SK-N-SH (cell line): ENCODE measurements around the gene CTPS1. TPM values are rescaled to one million over a fixed set of nuclear protein-coding genes. Genes with fewer than 3 reads are reported as not detected.

Source experiments
- CTCF ChIA-PET: fragments of 300-600, 350-600 bp; formaldehyde crosslinking; extraction: SDS; loops from one replicate; lab custom pipeline; 2021; lab: Yijun Ruan, JAX
- POLR2A ChIA-PET: fragments of 350-600 bp; sonication (Branson Sonifier 250); formaldehyde crosslinking; extraction: SDS; loops from one replicate; lab custom pipeline; 2020; ENCODE audit warnings: antibody characterized with exemption, inconsistent platforms; lab: Yijun Ruan, JAX
- DNase-seq: peaks from one replicate; pipeline ENCODE4 v3.0.0; 2012
- H2AFZ ChIP-seq: fragments of 200-600 bp; sonication (generic); 2 replicates; pipeline ENCODE4 v1.8.1; 2016; ENCODE audit warnings: antibody characterized with exemption, mild to moderate bottlenecking, low read depth
- H3F3A ChIP-seq: fragments of 200-600 bp; sonication (generic); replicated peaks from 2 replicates; pipeline ENCODE3; 2016; ENCODE audit warnings: antibody characterized with exemption, mild to moderate bottlenecking; ENCODE audit not compliant: insufficient read depth
- H3K27ac ChIP-seq, 2 experiments: fragments of 200-500 bp in 1 of 2; fragments of 200-600 bp in 1 of 2; sonication (Bioruptor generic) in 1 of 2; sonication (generic), shearing (Covaris generic) in 1 of 2; 2 replicates each; pipeline versions ENCODE4 v1.5.1 to v1.6.1; 2014 to 2016; ENCODE audit warnings: low read depth in 2 of 2, inconsistent platforms in 1 of 2, low read length in 1 of 2, mild to moderate bottlenecking in 1 of 2, mixed read lengths in 1 of 2
- H3K27me3 ChIP-seq: fragments of 200-600 bp; sonication (generic), shearing (Covaris generic); 2 replicates; pipeline ENCODE4 v1.6.1; 2016; ENCODE audit warnings: mixed run types; ENCODE audit not compliant: insufficient read depth
- H3K36me3 ChIP-seq, 2 experiments: fragments of 200-500 bp in 1 of 2; fragments of 200-600 bp in 1 of 2; sonication (Bioruptor generic) in 1 of 2; sonication (generic) in 1 of 2; replicated peaks in 1 of 2; 2 replicates each; pipeline versions ENCODE3 to v1.5.1; 2014 to 2016; ENCODE audit warnings: low read length in 1 of 2, mild to moderate bottlenecking in 1 of 2; ENCODE audit not compliant: insufficient read depth in 2 of 2, control insufficient read depth in 1 of 2
- H3K4me1 ChIP-seq, 2 experiments: fragments of 200-500 bp in 1 of 2; fragments of 200-600 bp in 1 of 2; sonication (Bioruptor generic) in 1 of 2; sonication (generic), shearing (Covaris generic) in 1 of 2; 2 replicates each; pipeline versions ENCODE4 v1.5.1 to v1.6.1; 2014 to 2016; ENCODE audit warnings: low read depth in 1 of 2, low read length in 1 of 2, mixed run types in 1 of 2; ENCODE audit not compliant: insufficient read depth in 2 of 2, control insufficient read depth in 1 of 2
- H3K4me2 ChIP-seq: fragments of 200-600 bp; sonication (generic), shearing (Covaris generic); 2 replicates; pipeline ENCODE4 v1.6.1; 2017; ENCODE audit warnings: mixed run types
- H3K4me3 ChIP-seq, 2 experiments: fragments of 200-500 bp in 1 of 2; fragments of 200-600 bp in 1 of 2; sonication (Bioruptor generic) in 1 of 2; sonication (generic), shearing (Covaris generic) in 1 of 2; 2 replicates each; pipeline versions ENCODE4 v1.5.1 to v1.8.1; 2014 to 2016; ENCODE audit warnings: low read depth in 2 of 2, inconsistent platforms in 1 of 2, low read length in 1 of 2, mild to moderate bottlenecking in 1 of 2, mixed read lengths in 1 of 2, moderate library complexity in 1 of 2
- H3K79me2 ChIP-seq: fragments of 200-600 bp; sonication (generic); 2 replicates; pipeline ENCODE4 v1.8.1; 2017; ENCODE audit warnings: mild to moderate bottlenecking; ENCODE audit not compliant: insufficient read depth
- H3K9ac ChIP-seq: fragments of 200-600 bp; sonication (generic); 2 replicates; pipeline ENCODE4 v1.6.1; 2017; ENCODE audit warnings: mixed run types
- H3K9me2 ChIP-seq: fragments of 200-600 bp; sonication (generic); 2 replicates; pipeline ENCODE4 v1.6.1; 2017; ENCODE audit warnings: mixed run types
- H3K9me3 ChIP-seq: fragments of 200-600 bp; sonication (generic); 2 replicates; pipeline ENCODE4 v1.6.1; 2017; ENCODE audit warnings: mixed run types, mild to moderate bottlenecking, moderate library complexity
- H4K20me1 ChIP-seq: fragments of 200-600 bp; sonication (generic); 2 replicates; pipeline ENCODE4 v1.6.1; 2017; ENCODE audit warnings: mild to moderate bottlenecking, mixed run types; ENCODE audit not compliant: insufficient read depth
- CHD2 ChIP-seq: fragments of 150-350 bp; IDR thresholded peaks from 2 replicates; pipeline ENCODE4 v1.6.1; 2018; ENCODE audit warnings: low read length; ENCODE audit not compliant: partially characterized antibody
- EP300 ChIP-seq, 2 experiments: IDR thresholded peaks; 2 replicates each; pipeline versions ENCODE4 v1.4.0 to v1.6.1; 2012; ENCODE audit warnings: borderline replicate concordance in 1 of 2, low read depth in 1 of 2, low read length in 1 of 2
- FOXJ3 ChIP-seq: sonication (generic); formaldehyde crosslinking; IDR thresholded peaks from 2 replicates; pipeline ENCODE4 v1.5.1; 2020; ENCODE audit warnings: mild to moderate bottlenecking, missing genetic modification reagents
- FOXM1 ChIP-seq: IDR thresholded peaks from 2 replicates; pipeline ENCODE4 v1.4.0; 2012; ENCODE audit warnings: low read depth, mild to moderate bottlenecking
- GABPA ChIP-seq: IDR thresholded peaks from 2 replicates; pipeline ENCODE4 v1.4.0; 2012; ENCODE audit warnings: low read depth, mild to moderate bottlenecking
- MAX ChIP-seq: IDR thresholded peaks from 2 replicates; pipeline ENCODE4 v1.4.0; 2012; ENCODE audit warnings: low read depth
- MEF2A ChIP-seq: IDR thresholded peaks from 2 replicates; pipeline ENCODE4 v1.4.0; 2012; ENCODE audit warnings: low read depth, borderline replicate concordance
- NRF1 ChIP-seq: IDR thresholded peaks from 2 replicates; pipeline ENCODE4 v1.6.1; 2012; ENCODE audit warnings: low read depth, mild to moderate bottlenecking, low read length
- REST ChIP-seq: IDR thresholded peaks from 2 replicates; pipeline ENCODE4 v1.6.1; 2012; ENCODE audit warnings: mild to moderate bottlenecking, low read depth, low read length, moderate library complexity
- RFX5 ChIP-seq: IDR thresholded peaks from 2 replicates; pipeline ENCODE4 v1.6.1; 2012; ENCODE audit warnings: mild to moderate bottlenecking, improper control_type of control experiment, low read length
- TAF1 ChIP-seq: IDR thresholded peaks from 2 replicates; pipeline ENCODE4 v1.6.1; 2012; ENCODE audit warnings: low read depth, mild to moderate bottlenecking, low read length, moderate library complexity, borderline replicate concordance
- TCF12 ChIP-seq: IDR thresholded peaks from 2 replicates; pipeline ENCODE4 v1.4.0; 2012
- USF2 ChIP-seq: fragments of 150-350 bp; IDR thresholded peaks from 2 replicates; pipeline ENCODE4 v1.6.1; 2017; ENCODE audit warnings: antibody characterized with exemption, low read length, low read depth, borderline replicate concordance
- YY1 ChIP-seq: IDR thresholded peaks from 2 replicates; pipeline ENCODE4 v1.4.0; 2012; ENCODE audit warnings: low read depth, mild to moderate bottlenecking
- WGBS: methylation state at CpG from one replicate; pipeline ENCODE4 v1.1.6; 2017; ENCODE audit warnings: low lambda C conversion rate; 5-methylcytosine and 5-hydroxymethylcytosine counted together
- polyA plus RNA-seq, 3 experiments: library from polyadenylated mRNA; depleted of rRNA; stranded (reverse); fragments of >200 nt; gene quantifications; 2 replicates each; pipeline ENCODE4 v1.2.3, GENCODE V29; 2012
- TF ChIP-seq, protein P1 (sequence below): fragments of 150-350 bp; IDR thresholded peaks from 2 replicates; pipeline ENCODE4 v1.6.1; 2016; ENCODE audit warnings: mild to moderate bottlenecking, low read depth, low read length

CTPS1 gene
- polyA plus RNA-seq, 1 of the 3 experiments (the other 2 are of a cell fraction) = 34.5 TPM

DNA sequence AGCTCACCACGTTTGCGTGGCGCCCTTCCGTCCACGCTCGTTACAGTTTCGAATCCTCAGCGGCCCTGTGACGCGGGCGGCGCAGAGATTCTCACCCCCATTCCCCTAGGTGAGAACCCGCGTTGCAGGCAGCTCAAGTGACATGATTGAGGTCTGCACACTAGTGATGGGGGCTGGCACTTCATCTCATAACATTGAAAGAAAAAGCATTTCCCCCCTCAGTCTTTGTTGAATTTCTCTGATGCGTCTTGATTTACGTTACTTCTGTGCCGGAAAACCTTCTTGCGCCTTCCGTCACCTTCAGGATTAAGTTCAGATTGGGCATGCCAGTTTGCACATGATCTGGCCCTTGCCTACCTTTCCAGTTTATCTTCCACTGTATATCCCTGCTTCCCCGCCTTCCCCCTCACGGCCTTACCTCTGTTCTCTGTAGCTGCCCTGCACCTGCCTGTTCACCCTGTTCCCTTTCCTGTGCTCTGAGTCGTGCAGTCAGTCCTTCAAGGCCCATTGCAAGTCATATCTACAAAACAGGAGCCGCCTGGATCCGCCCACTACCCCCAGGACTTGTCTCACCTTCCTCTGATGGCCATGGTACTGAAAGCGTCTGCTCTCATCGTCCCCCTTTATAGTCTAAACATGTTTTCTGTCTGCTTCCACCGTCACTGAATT lies 1.1 kb downstream of the CTPS1 start:
- peaks cover 23 to 36% of the 10 kb centered on the region in 2 experiments for H3K4me1 ChIP-seq
- H3K27me3 ChIP-seq = no peaks in the 10 kb centered on the region
- H3F3A ChIP-seq = peaks cover 44% of the 10 kb centered on the region
- peaks cover 56% of the 10 kb centered on the region for H3K79me2 ChIP-seq
- TF ChIP-seq REST (0 out of 2 replicates have a peak, but pooled peaks have one; percentile 19), USF2 (no peak), TAF1 (0 out of 2 replicates have a peak, but pooled peaks have one; percentile 6)
- TF ChIP-seq, protein P1, sequence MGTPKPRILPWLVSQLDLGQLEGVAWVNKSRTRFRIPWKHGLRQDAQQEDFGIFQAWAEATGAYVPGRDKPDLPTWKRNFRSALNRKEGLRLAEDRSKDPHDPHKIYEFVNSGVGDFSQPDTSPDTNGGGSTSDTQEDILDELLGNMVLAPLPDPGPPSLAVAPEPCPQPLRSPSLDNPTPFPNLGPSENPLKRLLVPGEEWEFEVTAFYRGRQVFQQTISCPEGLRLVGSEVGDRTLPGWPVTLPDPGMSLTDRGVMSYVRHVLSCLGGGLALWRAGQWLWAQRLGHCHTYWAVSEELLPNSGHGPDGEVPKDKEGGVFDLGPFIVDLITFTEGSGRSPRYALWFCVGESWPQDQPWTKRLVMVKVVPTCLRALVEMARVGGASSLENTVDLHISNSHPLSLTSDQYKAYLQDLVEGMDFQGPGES = no peak
- POLR2A ChIA-PET = interaction anchor here (1.4 to 2.3 kb wide), 2 partner anchors 23 to 289 kb away, joined by 3 to 14 read pairs; partner anchors contain the start of gene NFYC
- no peak overlapping the region for H2AFZ ChIP-seq
- H3K36me3 ChIP-seq = peaks cover 21% of the 10 kb centered on the region in 2 experiments
- no peaks in the 10 kb centered on the region for H3K9me3 ChIP-seq
- H3K9me2 ChIP-seq = no peaks in the 10 kb centered on the region
- H4K20me1 ChIP-seq = peaks cover 42% of the 10 kb centered on the region
- peak overlapping the region; percentile 73 to 74 for H3K4me3 ChIP-seq
- peak overlapping the region; percentile 87 to 94 for H3K27ac ChIP-seq
- peak overlapping the region; percentile 87 for H3K9ac ChIP-seq
- H3K4me2 ChIP-seq = peak overlapping the region; percentile 94
- 6% methylated on average over 23 of the region's 27 CpGs for WGBS
- CTCF ChIA-PET = interaction anchor here (1.2 to 3.4 kb wide), 2 partner anchors 23 to 28 kb away, joined by 4 to 16 read pairs; no protein-coding TSS in a partner anchor
- peak; percentile 44 for DNase-seq

GRCh38 chr1:40981691-40982448 lies 2.4 kb downstream of the CTPS1 start:
- H3K4me2 ChIP-seq = peak overlapping the region; percentile 94
- 70% methylated on average over 14 of the region's 14 CpGs for WGBS
- TF ChIP-seq MEF2A (no peak), RFX5 (no peak), NRF1 (no peak), CHD2 (no peak), YY1 (no peak), FOXJ3 (CRISPR knock-in tag) (no peak), USF2 (no peak), TAF1 (no peak), GABPA (no peak), MAX (no peak), FOXM1 (no peak), EP300 (IDR thresholded peaks at IDR 0.05; ENCODE audit: borderline replicate concordance in 1 of 2, low read depth in 1 of 2, low read length in 1 of 2) (no peak), TCF12 (no peak)
- TF ChIP-seq, all 33 proteins: peak for 0
- no peaks in the 10 kb centered on the region for H3K27me3 ChIP-seq
- CTCF ChIA-PET = interaction anchor here (0.6 to 3.4 kb wide), 2 partner anchors 22 to 1193 kb away, joined by 3 to 16 read pairs; no protein-coding TSS in a partner anchor
- peaks cover 35% of the 10 kb centered on the region for H3F3A ChIP-seq
- H3K36me3 ChIP-seq = peaks cover 28 to 33% of the 10 kb centered on the region in 2 experiments
- DNase-seq = no peak
- H2AFZ ChIP-seq = no peak overlapping the region
- no peak overlapping the region for H3K27ac ChIP-seq
- H3K79me2 ChIP-seq = peaks cover 69% of the 10 kb centered on the region
- H4K20me1 ChIP-seq = peaks cover 50% of the 10 kb centered on the region
- POLR2A ChIA-PET = no interaction called here
- H3K4me1 ChIP-seq = peaks cover 23 to 36% of the 10 kb centered on the region in 2 experiments
- no peaks in the 10 kb centered on the region for H3K9me3 ChIP-seq
- peak overlapping the region; percentile 87; the same call in 1 of the 2 replicates for H3K9ac ChIP-seq
- H3K4me3 ChIP-seq = peak overlapping the region in 1 of 2 experiments; percentile 74; a peak in 2 of 4 replicates
- H3K9me2 ChIP-seq = no peaks in the 10 kb centered on the region
